GM12878 (cell line): ENCODE measurements around the gene TP53I11. TPM values are rescaled to one million over a fixed set of nuclear protein-coding genes. Genes with fewer than 3 reads are reported as not detected.

Experiments
- ATAC-seq: fragments of 200-7000 bp; cut with Tn5 transposase; 3 replicates; pipeline ENCODE4 v1.9.1; 2020; ENCODE audit warnings: mild to moderate bottlenecking, moderate library complexity
- BruUV-seq: library from RNA; stranded (reverse); fragments of 400-500 nt; replicated peaks from 2 replicates; lab custom pipeline; 2021; lab: Mats Ljungman, UMichigan
- CTCF ChIA-PET: fragments of 300-600 bp; sonication (Branson Sonifier 250); formaldehyde crosslinking; extraction: SDS; loops from one replicate; lab custom pipeline; 2021; ENCODE audit warnings: inconsistent platforms; lab: Yijun Ruan, JAX
- POLR2A ChIA-PET: fragments of 350-600 bp; formaldehyde crosslinking; extraction: SDS; loops from one replicate; lab custom pipeline; 2021; ENCODE audit warnings: inconsistent platforms; lab: Charles Lee
- RAD21 ChIA-PET: fragments of 300-600 bp; sonication (Branson Sonifier 250); formaldehyde crosslinking; loops from one replicate; lab custom pipeline; 2023; ENCODE audit warnings: antibody characterized with exemption; ENCODE audit not compliant: unreplicated experiment; lab: Charles Lee
- SMC1A ChIA-PET: fragments of 300-600 bp; sonication (Branson Sonifier 250); formaldehyde crosslinking; loops from one replicate; lab custom pipeline; 2023; ENCODE audit not compliant: unreplicated experiment, uncharacterized antibody; lab: Charles Lee
- DNase-seq: peaks from one replicate; pipeline ENCODE4 v3.0.0-alpha.2; 2011; ENCODE audit warnings: low read depth, low spot score
- FAIRE-seq: peaks from 3 replicates; lab custom pipeline; 2011; peaks lifted over from hg19 to GRCh38; lab: Jason Lieb, UNC
- H2AFZ ChIP-seq: 2 replicates; pipeline ENCODE4 v1.6.0; 2011; ENCODE audit warnings: low read depth, low read length, control low read depth; ENCODE audit not compliant: control insufficient read depth
- H3K27ac ChIP-seq: 2 replicates; pipeline ENCODE4 v1.5.1; 2011; ENCODE audit warnings: control low read depth; ENCODE audit not compliant: control insufficient read depth, insufficient read depth
- H3K27me3 ChIP-seq, 2 experiments: replicated peaks in 1 of 2; 2 replicates each; pipeline versions ENCODE4 v1.6.0 to v1.6.1; 2011; ENCODE audit warnings: low read length in 1 of 2; ENCODE audit not compliant: control insufficient read depth in 2 of 2, insufficient read depth in 2 of 2
- H3K36me3 ChIP-seq, 2 experiments: 2 replicates each; pipeline ENCODE4 v1.5.1; 2011; ENCODE audit warnings: low read length in 1 of 2; ENCODE audit not compliant: control insufficient read depth in 2 of 2, insufficient read depth in 2 of 2
- H3K4me1 ChIP-seq: 2 replicates; pipeline ENCODE4 v1.6.1; 2011; ENCODE audit warnings: mild to moderate bottlenecking, low read length, moderate library complexity, mixed read lengths; ENCODE audit not compliant: control insufficient read depth, insufficient read depth
- H3K4me2 ChIP-seq: 2 replicates; pipeline ENCODE4 v1.6.0; 2011; ENCODE audit warnings: control low read depth; ENCODE audit not compliant: control insufficient read depth, insufficient read depth
- H3K4me3 ChIP-seq: fragments of 200-600 bp; sonication (generic); 2 replicates; pipeline ENCODE4 v1.5.1; 2016
- H3K79me2 ChIP-seq: 2 replicates; pipeline ENCODE4 v1.6.0; 2011; ENCODE audit warnings: low read length; ENCODE audit not compliant: control insufficient read depth, insufficient read depth
- H3K9ac ChIP-seq: 2 replicates; pipeline ENCODE4 v1.8.0; 2011; ENCODE audit warnings: low read length, control low read depth, mixed read lengths; ENCODE audit not compliant: control insufficient read depth, insufficient read depth
- H3K9me3 ChIP-seq: replicated peaks from 3 replicates; pipeline ENCODE4 v1.5.1; 2011; ENCODE audit warnings: mild to moderate bottlenecking, low read length; ENCODE audit not compliant: control insufficient read depth, insufficient read depth
- H4K20me1 ChIP-seq: 2 replicates; pipeline ENCODE4 v1.6.0; 2011; ENCODE audit not compliant: control insufficient read depth, insufficient read depth
- BCL11A ChIP-seq: IDR thresholded peaks from 2 replicates; pipeline ENCODE4 v1.6.1; 2011; ENCODE audit warnings: low read depth, low read length
- BMI1 ChIP-seq: fragments of 450-650 bp; IDR thresholded peaks from 2 replicates; pipeline ENCODE4 v1.6.1; 2016; ENCODE audit warnings: mild to moderate bottlenecking, moderate library complexity, borderline replicate concordance
- ESRRA ChIP-seq: IDR thresholded peaks from 2 replicates; pipeline ENCODE4 v1.6.1; 2012; ENCODE audit warnings: mild to moderate bottlenecking, low read length, improper control_type of control experiment
- FOXM1 ChIP-seq: IDR thresholded peaks from 2 replicates; pipeline ENCODE4 v1.6.1; 2012; ENCODE audit warnings: low read depth, mild to moderate bottlenecking, inconsistent platforms, low read length, moderate library complexity
- GATAD2B ChIP-seq: fragments of 450-650 bp; conservative IDR thresholded peaks from 2 replicates; pipeline ENCODE4 v1.6.1; 2017; ENCODE audit warnings: low read depth, mild to moderate bottlenecking, moderate library complexity
- KAT2A ChIP-seq: conservative IDR thresholded peaks from 2 replicates; pipeline ENCODE4 v1.6.1; 2011; ENCODE audit warnings: low read depth, low read length; ENCODE audit not compliant: control insufficient read depth
- MTA2 ChIP-seq: fragments of 450-650 bp; IDR thresholded peaks from 2 replicates; pipeline ENCODE4 v1.6.1; 2016; ENCODE audit warnings: low read depth, mild to moderate bottlenecking, moderate library complexity
- NFIC ChIP-seq: IDR thresholded peaks from 2 replicates; pipeline ENCODE4 v1.6.1; 2012; ENCODE audit warnings: low read depth, mild to moderate bottlenecking, inconsistent platforms, low read length, moderate library complexity
- PML ChIP-seq: IDR thresholded peaks from 2 replicates; pipeline ENCODE4 v1.6.1; 2012; ENCODE audit warnings: low read length, inconsistent platforms
- POLR2AphosphoS5 ChIP-seq: IDR thresholded peaks from 2 replicates; pipeline ENCODE4 v1.6.1; 2011; ENCODE audit warnings: mild to moderate bottlenecking, low read length, inconsistent platforms
- SMARCA5 ChIP-seq: fragments of 450-650 bp; IDR thresholded peaks from 2 replicates; pipeline ENCODE4 v1.6.1; 2017; ENCODE audit warnings: mild to moderate bottlenecking
- TARDBP ChIP-seq: IDR thresholded peaks from 2 replicates; pipeline ENCODE4 v1.6.1; 2016; ENCODE audit warnings: borderline replicate concordance
- YY1 ChIP-seq: IDR thresholded peaks from 2 replicates; pipeline ENCODE4 v1.6.1; 2011; ENCODE audit warnings: low read depth, mild to moderate bottlenecking, low read length
- WGBS: methylation state at CpG from one replicate; pipeline ENCODE4 v1.1.6; 2016; ENCODE audit warnings: low lambda C conversion rate; ENCODE audit not compliant: insufficient replicate concordance, insufficient coverage; ENCODE audit errors: missing lambda C conversion rate; 5-methylcytosine and 5-hydroxymethylcytosine counted together
- in situ Hi-C: fragments of 300-500 bp; cut with MboI; formaldehyde crosslinking; loops from 9 replicates; pipeline ENCODE4 v1.14.3; 2018; ENCODE audit warnings: mixed read lengths
- intact Hi-C: fragments of 100-400 bp; cut with micrococcal nuclease; formaldehyde crosslinking; loops from one replicate; pipeline ENCODE4 v1.14.2; 2022; ENCODE audit not compliant: unreplicated experiment
- polyA plus RNA-seq, 11 experiments: library from polyadenylated mRNA; depleted of rRNA in 4 of 11; unstranded in 6 of 11; stranded (reverse) in 5 of 11; fragments of >200 nt; fragmentation: Nextera tagmentation in 4 of 11; fragmentation: Illumina TruSeq in 1 of 11; extraction: Ambion mirVana in 4 of 11; extraction: Trizol in 1 of 11; gene quantifications; 1 replicate in 1 of 11; 2 replicates in 10 of 11; pipeline versions ENCODE4 v1.2.1 to v1.2.3, GENCODE V29; 2011 to 2016; ENCODE audit warnings: inconsistent platforms in 2 of 11, missing spikeins in 2 of 11, low read depth in 1 of 11
- total RNA-seq, 4 experiments: library from RNA; depleted of rRNA in 3 of 4; stranded (reverse); fragments of >200 nt in 3 of 4; fragmentation: Illumina TruSeq in 1 of 4; extraction: Trizol in 1 of 4; gene quantifications; 2 replicates each; pipeline versions ENCODE4 v1.2.1 to v1.2.3, GENCODE V29; 2013 to 2021
- TF ChIP-seq, protein P1 (sequence below): fragments of 450-650 bp; IDR thresholded peaks from 2 replicates; pipeline ENCODE4 v1.6.1; 2017; ENCODE audit warnings: mild to moderate bottlenecking, low read depth, inconsistent platforms; ENCODE audit not compliant: poor library complexity, severe bottlenecking
- TF ChIP-seq, protein P2 (sequence below): IDR thresholded peaks from 2 replicates; pipeline ENCODE4 v1.6.1; 2012; ENCODE audit warnings: low read depth, low read length, improper control_type of control experiment

TP53I11 gene
- total and polyA plus RNA-seq, 10 of the 15 experiments (the other 5 are each of a cell fraction or from before 2014, with no cell fraction given) = 0.03 to 0.28 (median 0.17) TPM; not detected in 3

DNA sequence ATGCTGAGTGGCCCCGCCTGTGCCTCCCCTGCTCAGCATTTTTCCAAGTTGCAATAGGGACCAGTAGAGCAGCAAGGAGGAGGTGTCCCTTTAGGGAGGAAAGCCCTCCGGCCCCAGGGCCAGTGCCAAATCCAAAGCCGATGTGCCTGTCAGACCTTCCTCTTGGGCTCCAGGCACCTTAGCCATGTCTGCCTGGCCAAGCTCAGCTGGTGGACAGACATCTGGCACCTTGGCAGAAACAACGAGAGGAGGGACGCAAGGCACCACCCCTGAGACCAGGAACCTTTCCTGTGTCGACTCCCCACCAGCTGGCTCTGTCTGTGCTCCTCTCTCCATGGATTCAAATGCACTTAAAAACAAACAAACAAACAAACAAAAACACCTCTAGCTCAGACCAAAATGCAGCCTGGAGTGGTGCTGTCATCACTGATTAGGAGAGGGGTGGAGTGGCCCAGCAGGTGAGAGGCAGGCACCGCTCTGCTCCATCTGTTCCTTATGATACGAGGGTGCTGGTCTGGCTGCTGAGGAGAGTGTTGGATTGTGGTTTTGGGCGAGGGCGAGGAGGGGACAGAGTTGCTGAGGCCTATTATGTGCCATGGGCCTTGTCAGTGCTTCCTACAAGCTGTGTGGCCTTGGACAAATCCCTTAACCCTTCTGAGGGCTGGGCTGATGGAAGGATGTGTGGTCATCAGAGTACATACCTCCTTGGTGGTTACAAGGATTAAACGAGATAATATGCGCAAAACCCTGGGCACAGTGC lies 46.2 kb downstream of the TP53I11 start:
- FAIRE-seq = no peak
- no peak for DNase-seq
- H4K20me1 ChIP-seq = no peaks in the 10 kb centered on the region
- H3K4me1 ChIP-seq = no peaks in the 10 kb centered on the region
- ChIA-PET CTCF (interaction anchor here (1.0 kb wide), 1 partner anchor 81 kb away, joined by 3 read pairs; no protein-coding TSS in a partner anchor), POLR2A (no interaction called here), SMC1A (no interaction called here), RAD21 (no interaction called here)
- no peak overlapping the region for H3K4me2 ChIP-seq
- BruUV-seq = no TSS peak
- peaks cover 0 to 3% of the 10 kb centered on the region in 2 experiments; a peak in 2 of 4 replicates for H3K27me3 ChIP-seq
- 38% methylated on average over 11 of the region's 12 CpGs for WGBS
- no peak overlapping the region for H3K4me3 ChIP-seq
- H3K27ac ChIP-seq = no peak overlapping the region
- no peak for TF ChIP-seq GATAD2B
- TF ChIP-seq KAT2A = no peak
- TF ChIP-seq, protein P1, sequence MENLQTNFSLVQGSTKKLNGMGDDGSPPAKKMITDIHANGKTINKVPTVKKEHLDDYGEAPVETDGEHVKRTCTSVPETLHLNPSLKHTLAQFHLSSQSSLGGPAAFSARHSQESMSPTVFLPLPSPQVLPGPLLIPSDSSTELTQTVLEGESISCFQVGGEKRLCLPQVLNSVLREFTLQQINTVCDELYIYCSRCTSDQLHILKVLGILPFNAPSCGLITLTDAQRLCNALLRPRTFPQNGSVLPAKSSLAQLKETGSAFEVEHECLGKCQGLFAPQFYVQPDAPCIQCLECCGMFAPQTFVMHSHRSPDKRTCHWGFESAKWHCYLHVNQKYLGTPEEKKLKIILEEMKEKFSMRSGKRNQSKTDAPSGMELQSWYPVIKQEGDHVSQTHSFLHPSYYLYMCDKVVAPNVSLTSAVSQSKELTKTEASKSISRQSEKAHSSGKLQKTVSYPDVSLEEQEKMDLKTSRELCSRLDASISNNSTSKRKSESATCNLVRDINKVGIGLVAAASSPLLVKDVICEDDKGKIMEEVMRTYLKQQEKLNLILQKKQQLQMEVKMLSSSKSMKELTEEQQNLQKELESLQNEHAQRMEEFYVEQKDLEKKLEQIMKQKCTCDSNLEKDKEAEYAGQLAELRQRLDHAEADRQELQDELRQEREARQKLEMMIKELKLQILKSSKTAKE = no peak
- TF ChIP-seq YY1 = no peak
- no peak for TF ChIP-seq POLR2AphosphoS5
- no peak for TF ChIP-seq SMARCA5
- TF ChIP-seq BMI1 = no peak
- no peak for TF ChIP-seq ESRRA
- TF ChIP-seq NFIC = no peak
- no peak for TF ChIP-seq FOXM1
- TF ChIP-seq, protein P2, sequence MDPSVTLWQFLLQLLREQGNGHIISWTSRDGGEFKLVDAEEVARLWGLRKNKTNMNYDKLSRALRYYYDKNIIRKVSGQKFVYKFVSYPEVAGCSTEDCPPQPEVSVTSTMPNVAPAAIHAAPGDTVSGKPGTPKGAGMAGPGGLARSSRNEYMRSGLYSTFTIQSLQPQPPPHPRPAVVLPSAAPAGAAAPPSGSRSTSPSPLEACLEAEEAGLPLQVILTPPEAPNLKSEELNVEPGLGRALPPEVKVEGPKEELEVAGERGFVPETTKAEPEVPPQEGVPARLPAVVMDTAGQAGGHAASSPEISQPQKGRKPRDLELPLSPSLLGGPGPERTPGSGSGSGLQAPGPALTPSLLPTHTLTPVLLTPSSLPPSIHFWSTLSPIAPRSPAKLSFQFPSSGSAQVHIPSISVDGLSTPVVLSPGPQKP = no peak
- TF ChIP-seq MTA2 = no peak
- TF ChIP-seq BCL11A = no peak
- no peak for TF ChIP-seq TARDBP
- no peak for TF ChIP-seq PML
- no peak for ATAC-seq
- H2AFZ ChIP-seq = no peak overlapping the region
- H3K36me3 ChIP-seq = no peaks in the 10 kb centered on the region
- H3K9me3 ChIP-seq = no peaks in the 10 kb centered on the region
- in situ Hi-C loops = no loop called here
- no peak overlapping the region for H3K9ac ChIP-seq
- no peaks in the 10 kb centered on the region for H3K79me2 ChIP-seq
- intact Hi-C loops = no loop called here
